Osteoblast (primary cell): ENCODE results near the gene DLG1. TPM values are rescaled to one million over a fixed set of nuclear protein-coding genes. Genes with fewer than 3 reads are reported as not detected.

Experiments used
- DNase-seq: peaks from one replicate; pipeline ENCODE4 v3.0.0; 2011; ENCODE audit warnings: low spot score, mixed read lengths; ENCODE audit not compliant: insufficient read length; ENCODE audit errors: missing footprints
- H2AFZ ChIP-seq: 2 replicates; pipeline ENCODE4 v1.6.0; 2011; ENCODE audit warnings: mild to moderate bottlenecking, low read length
- H3K27ac ChIP-seq: 2 replicates; pipeline ENCODE4 v1.5.1; 2011; ENCODE audit warnings: mild to moderate bottlenecking, low read depth, low read length, moderate library complexity
- H3K27me3 ChIP-seq: 2 replicates; pipeline ENCODE4 v1.6.0; 2012; ENCODE audit warnings: mild to moderate bottlenecking, control low read depth, inconsistent platforms, low read length, moderate library complexity; ENCODE audit not compliant: insufficient read depth
- H3K36me3 ChIP-seq: 2 replicates; pipeline ENCODE4 v1.5.1; 2011; ENCODE audit warnings: mild to moderate bottlenecking, low read length, control low read depth, moderate library complexity; ENCODE audit not compliant: insufficient read depth
- H3K4me1 ChIP-seq: 2 replicates; pipeline ENCODE4 v1.5.1; 2011; ENCODE audit warnings: mild to moderate bottlenecking, low read length, control low read depth, moderate library complexity; ENCODE audit not compliant: insufficient read depth
- H3K4me2 ChIP-seq: 2 replicates; pipeline ENCODE4 v1.6.0; 2011; ENCODE audit warnings: mild to moderate bottlenecking, low read length; ENCODE audit not compliant: insufficient read depth
- H3K4me3 ChIP-seq: fragments of 200-600 bp; sonication (generic); 3 replicates; pipeline ENCODE4 v1.5.1; 2012; ENCODE audit warnings: mild to moderate bottlenecking, low read length, inconsistent platforms; ENCODE audit not compliant: insufficient read depth
- H3K79me2 ChIP-seq: 2 replicates; pipeline ENCODE4 v1.6.0; 2012; ENCODE audit warnings: mild to moderate bottlenecking, low read length, control low read depth, inconsistent platforms; ENCODE audit not compliant: insufficient read depth
- H3K9me3 ChIP-seq: 2 replicates; pipeline ENCODE4 v1.5.1; 2011; ENCODE audit warnings: low read depth, low read length, control low read depth
- H4K20me1 ChIP-seq: 2 replicates; pipeline ENCODE4 v1.6.0; 2012; ENCODE audit warnings: mild to moderate bottlenecking, low read length, control low read depth; ENCODE audit not compliant: insufficient read depth
- total RNA-seq: library from RNA; depleted of rRNA; stranded (reverse); fragments of >200 nt; gene quantifications from 2 replicates; pipeline ENCODE4 v1.2.3, GENCODE V29; 2012
- TF ChIP-seq, protein P1 (sequence below): IDR thresholded peaks from 2 replicates; pipeline ENCODE4 v1.5.1; 2011; ENCODE audit warnings: mild to moderate bottlenecking, low read depth, low read length, moderate library complexity; ENCODE audit errors: extremely low read depth

Gene DLG1
- total RNA-seq, 1 donor = 79.3 TPM

DNA sequence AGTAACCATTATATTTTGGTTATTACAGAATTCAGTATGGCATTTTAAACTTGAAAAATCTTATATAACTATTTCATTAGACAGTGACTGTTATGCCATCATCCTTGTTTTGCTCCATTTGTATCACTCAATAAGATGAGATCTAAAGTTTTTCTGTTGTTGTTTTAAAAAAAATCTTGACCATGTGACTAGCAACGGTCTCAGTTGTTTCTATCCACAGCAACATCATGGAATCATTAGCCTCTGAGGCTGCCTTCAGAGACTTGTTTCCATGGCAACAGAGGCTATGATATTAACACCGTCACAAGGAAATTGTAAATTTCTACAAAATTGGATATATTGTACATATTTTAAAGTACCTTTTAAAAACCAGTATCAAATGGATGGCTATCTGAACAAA lies 129.8 kb downstream of the DLG1 start:
- H3K27ac ChIP-seq = peak overlapping the region; percentile 69
- H3K4me1 ChIP-seq = peaks cover 12% of the 10 kb centered on the region
- H3K27me3 ChIP-seq = no peaks in the 10 kb centered on the region
- H4K20me1 ChIP-seq = peaks cover 8% of the 10 kb centered on the region
- H3K4me3 ChIP-seq = no peak overlapping the region
- H2AFZ ChIP-seq = no peak overlapping the region
- H3K36me3 ChIP-seq = peaks cover 3% of the 10 kb centered on the region
- no peaks in the 10 kb centered on the region for H3K9me3 ChIP-seq
- peaks cover 89% of the 10 kb centered on the region for H3K79me2 ChIP-seq
- H3K4me2 ChIP-seq = no peak overlapping the region
- TF ChIP-seq, protein P1, sequence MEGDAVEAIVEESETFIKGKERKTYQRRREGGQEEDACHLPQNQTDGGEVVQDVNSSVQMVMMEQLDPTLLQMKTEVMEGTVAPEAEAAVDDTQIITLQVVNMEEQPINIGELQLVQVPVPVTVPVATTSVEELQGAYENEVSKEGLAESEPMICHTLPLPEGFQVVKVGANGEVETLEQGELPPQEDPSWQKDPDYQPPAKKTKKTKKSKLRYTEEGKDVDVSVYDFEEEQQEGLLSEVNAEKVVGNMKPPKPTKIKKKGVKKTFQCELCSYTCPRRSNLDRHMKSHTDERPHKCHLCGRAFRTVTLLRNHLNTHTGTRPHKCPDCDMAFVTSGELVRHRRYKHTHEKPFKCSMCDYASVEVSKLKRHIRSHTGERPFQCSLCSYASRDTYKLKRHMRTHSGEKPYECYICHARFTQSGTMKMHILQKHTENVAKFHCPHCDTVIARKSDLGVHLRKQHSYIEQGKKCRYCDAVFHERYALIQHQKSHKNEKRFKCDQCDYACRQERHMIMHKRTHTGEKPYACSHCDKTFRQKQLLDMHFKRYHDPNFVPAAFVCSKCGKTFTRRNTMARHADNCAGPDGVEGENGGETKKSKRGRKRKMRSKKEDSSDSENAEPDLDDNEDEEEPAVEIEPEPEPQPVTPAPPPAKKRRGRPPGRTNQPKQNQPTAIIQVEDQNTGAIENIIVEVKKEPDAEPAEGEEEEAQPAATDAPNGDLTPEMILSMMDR = no peak
- DNase-seq = no peak

GRCh38 chr3:197168063-197168462 lies 130.3 kb downstream of the DLG1 start:
- no peaks in the 10 kb centered on the region for H3K27me3 ChIP-seq
- no peak overlapping the region for H3K4me3 ChIP-seq
- H4K20me1 ChIP-seq = peaks cover 10% of the 10 kb centered on the region
- H3K4me1 ChIP-seq = peaks cover 12% of the 10 kb centered on the region
- TF ChIP-seq, protein P1 = no peak
- H3K27ac ChIP-seq = peak overlapping the region; percentile 69
- peaks cover 87% of the 10 kb centered on the region for H3K79me2 ChIP-seq
- H3K9me3 ChIP-seq = no peaks in the 10 kb centered on the region
- peaks cover 5% of the 10 kb centered on the region for H3K36me3 ChIP-seq
- no peak for DNase-seq
- H2AFZ ChIP-seq = no peak overlapping the region
- no peak overlapping the region for H3K4me2 ChIP-seq

DNA sequence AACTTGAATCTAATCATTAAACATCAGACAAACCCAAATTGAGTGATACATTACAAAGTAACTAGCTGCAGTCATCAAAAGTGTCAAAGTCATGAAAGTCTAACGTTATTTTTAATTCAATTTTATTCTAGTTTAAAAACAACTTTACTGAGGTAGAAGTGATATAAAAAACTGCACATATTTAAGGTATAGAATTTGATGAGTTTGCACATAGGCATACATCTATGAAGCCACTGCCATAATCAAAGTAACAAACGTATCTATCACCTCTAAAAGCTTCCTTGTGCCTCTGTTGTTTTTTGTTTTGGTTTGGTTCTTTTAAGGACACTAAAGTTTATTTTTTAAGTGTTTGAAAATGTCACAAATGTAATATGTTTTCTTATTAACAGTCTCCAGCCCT lies 130.9 kb downstream of the DLG1 start:
- H3K79me2 ChIP-seq = peaks cover 87% of the 10 kb centered on the region
- H3K27ac ChIP-seq = no peak overlapping the region
- H3K36me3 ChIP-seq = peaks cover 8% of the 10 kb centered on the region
- no peak overlapping the region for H3K4me3 ChIP-seq
- no peak for DNase-seq
- no peak overlapping the region for H2AFZ ChIP-seq
- TF ChIP-seq, protein P1 = no peak
- peaks cover 9% of the 10 kb centered on the region for H4K20me1 ChIP-seq
- peaks cover 12% of the 10 kb centered on the region for H3K4me1 ChIP-seq
- H3K9me3 ChIP-seq = no peaks in the 10 kb centered on the region
- H3K27me3 ChIP-seq = no peaks in the 10 kb centered on the region
- no peak overlapping the region for H3K4me2 ChIP-seq

GRCh38 chr3:197165890-197166289 lies 132.5 kb downstream of the DLG1 start:
- TF ChIP-seq, protein P1 = no peak
- Histone ChIP-seq H3K27me3 (no peaks in the 10 kb centered on the region), H3K4me1 (no peaks in the 10 kb centered on the region), H3K9me3 (no peaks in the 10 kb centered on the region), H3K4me2 (no peak overlapping the region), H4K20me1 (peaks cover 4% of the 10 kb centered on the region), H3K4me3 (no peak overlapping the region), H3K79me2 (peaks cover 90% of the 10 kb centered on the region), H2AFZ (no peak overlapping the region), H3K27ac (no peak overlapping the region), H3K36me3 (peaks cover 8% of the 10 kb centered on the region)
- DNase-seq = no peak
